ENCODE data around the gene TOR2A.

The TOR2A gene

DNA sequence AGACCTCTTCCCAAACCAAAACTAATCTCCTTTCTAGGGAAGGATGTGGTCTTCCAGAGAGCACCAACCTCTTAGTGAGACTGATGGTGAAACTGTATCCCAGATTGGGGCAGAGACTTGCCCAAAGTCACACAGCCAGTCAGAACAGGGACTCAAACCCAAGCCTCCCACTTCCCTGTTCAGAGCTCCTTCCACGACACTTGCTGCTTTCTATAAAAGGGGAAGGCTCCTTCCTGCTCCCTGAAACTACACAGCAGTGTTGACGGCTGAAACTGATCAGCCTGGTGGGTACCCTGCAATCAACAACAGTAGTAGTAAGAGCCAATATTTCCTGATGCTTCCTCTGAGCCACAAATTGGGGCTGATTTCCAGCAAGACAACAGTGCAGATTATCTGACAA lies 1.5 kb downstream of the TOR2A start:
- WGBS (ENCODE audit: extremely low coverage, insufficient coverage, low lambda C conversion rate): no CpG with 5 or more reads among the region's 2 CpGs
- no peaks in the 10 kb centered on the region for H3K79me1 ChIP-seq (ENCODE audit: low read length)
- H2BK15ac ChIP-seq (replicated peaks; ENCODE audit: low read depth): no peak overlapping the region
- no peak overlapping the region for H4K5ac ChIP-seq (ENCODE audit: low read length)
- no peaks in the 10 kb centered on the region for H3K27me3 ChIP-seq (ENCODE audit: insufficient read depth, low read length, poor library complexity)
- no peak overlapping the region for H3K56ac ChIP-seq (ENCODE audit: low read length)
- H4K8ac ChIP-seq (ENCODE audit: low read depth, low read length): no peak overlapping the region
- H3K9ac ChIP-seq (ENCODE audit: low read length): no peak overlapping the region
- DNase-seq: no peak
- H2BK5ac ChIP-seq (ENCODE audit: low read length): no peak overlapping the region
- no peak overlapping the region for H3K27ac ChIP-seq (ENCODE audit: low read depth, low read length)
- H2AK5ac ChIP-seq (ENCODE audit: low read length): no peak overlapping the region
- no peaks in the 10 kb centered on the region for H3K4me1 ChIP-seq (ENCODE audit: control insufficient read depth, low read depth, low read length)
- H3K36me3 ChIP-seq (ENCODE audit: control insufficient read depth, insufficient read depth, low read length): no peaks in the 10 kb centered on the region
- H3K4ac ChIP-seq (ENCODE audit: low read depth, low read length): no peak overlapping the region
- H3K4me2 ChIP-seq (ENCODE audit: low read length): no peak overlapping the region
- no peak overlapping the region for H2BK120ac ChIP-seq (ENCODE audit: low read depth, low read length)
- no peaks in the 10 kb centered on the region for H3K79me2 ChIP-seq (ENCODE audit: control insufficient read depth, insufficient read depth, low read length)
- no peak overlapping the region for H3K4me3 ChIP-seq (ENCODE audit: low read length)
- H3K23ac ChIP-seq (ENCODE audit: low read length): no peak overlapping the region
- no peak overlapping the region for H3K18ac ChIP-seq (ENCODE audit: low read length)

DNA sequence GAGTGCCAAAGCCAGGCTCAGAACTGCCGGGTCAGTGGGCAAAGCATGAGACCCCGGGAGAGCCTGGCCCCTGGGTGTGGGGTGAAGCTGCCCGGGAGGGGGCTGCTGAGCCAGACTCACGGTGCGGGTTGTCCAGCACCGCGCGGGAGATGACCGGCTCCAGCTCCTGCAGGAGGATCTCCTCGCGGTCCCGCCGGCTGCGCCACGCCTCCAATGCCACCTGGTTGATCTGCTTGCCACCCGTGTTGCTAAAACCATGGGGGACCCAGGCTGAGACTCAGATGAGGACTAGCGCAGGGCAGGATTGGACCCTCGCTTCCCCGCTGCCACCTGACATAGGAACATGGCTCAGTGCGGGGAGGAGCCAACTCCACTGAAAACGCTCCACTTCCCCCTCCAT lies 2.6 kb downstream of the TOR2A start:
- no peak overlapping the region for H3K4me2 ChIP-seq (ENCODE audit: low read length)
- H3K27ac ChIP-seq (ENCODE audit: low read depth, low read length): no peak overlapping the region
- no CpG with 5 or more reads among the region's 21 CpGs for WGBS (ENCODE audit: extremely low coverage, insufficient coverage, low lambda C conversion rate)
- H3K9ac ChIP-seq (ENCODE audit: low read length): no peak overlapping the region
- H2BK5ac ChIP-seq (ENCODE audit: low read length): no peak overlapping the region
- H3K4ac ChIP-seq (ENCODE audit: low read depth, low read length): no peak overlapping the region
- H2BK15ac ChIP-seq (replicated peaks; ENCODE audit: low read depth): no peak overlapping the region
- no peak overlapping the region for H3K23ac ChIP-seq (ENCODE audit: low read length)
- H3K79me2 ChIP-seq (ENCODE audit: control insufficient read depth, insufficient read depth, low read length): no peaks in the 10 kb centered on the region
- no peaks in the 10 kb centered on the region for H3K27me3 ChIP-seq (ENCODE audit: insufficient read depth, low read length, poor library complexity)
- no peak overlapping the region for H3K4me3 ChIP-seq (ENCODE audit: low read length)
- H3K18ac ChIP-seq (ENCODE audit: low read length): no peak overlapping the region
- no peak overlapping the region for H2BK120ac ChIP-seq (ENCODE audit: low read depth, low read length)
- H2AK5ac ChIP-seq (ENCODE audit: low read length): no peak overlapping the region
- H3K4me1 ChIP-seq (ENCODE audit: control insufficient read depth, low read depth, low read length): no peaks in the 10 kb centered on the region
- no peak overlapping the region for H4K8ac ChIP-seq (ENCODE audit: low read depth, low read length)
- no peaks in the 10 kb centered on the region for H3K36me3 ChIP-seq (ENCODE audit: control insufficient read depth, insufficient read depth, low read length)
- no peak for DNase-seq
- H4K5ac ChIP-seq (ENCODE audit: low read length): no peak overlapping the region
- no peaks in the 10 kb centered on the region for H3K79me1 ChIP-seq (ENCODE audit: low read length)
- H3K56ac ChIP-seq (ENCODE audit: low read length): no peak overlapping the region

DNA sequence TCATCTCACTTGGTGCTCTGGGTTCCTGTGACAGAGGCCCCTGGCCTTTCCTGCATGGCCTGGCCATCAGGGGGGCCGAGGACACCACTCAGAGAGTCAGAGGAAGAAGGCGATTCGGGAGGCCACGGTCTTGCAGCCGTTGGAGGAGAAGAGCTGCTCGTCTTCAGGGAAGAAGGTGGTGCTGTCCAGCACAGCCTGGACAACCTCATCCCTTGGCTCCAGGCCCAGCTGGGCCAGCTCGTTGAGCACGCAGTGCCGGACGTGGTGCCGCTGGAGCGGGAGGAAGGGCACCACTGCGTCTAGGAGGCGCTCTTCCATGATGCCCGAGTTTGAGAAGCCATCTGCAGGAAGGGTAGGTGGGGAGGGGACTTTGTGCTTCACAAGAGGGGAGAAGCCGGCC lies 3.2 kb downstream of the TOR2A start:
- Histone ChIP-seq H2BK120ac (ENCODE audit: low read depth, low read length) (no peak overlapping the region), H3K4ac (ENCODE audit: low read depth, low read length) (no peak overlapping the region), H3K9ac (ENCODE audit: low read length) (no peak overlapping the region), H3K23ac (ENCODE audit: low read length) (no peak overlapping the region), H4K8ac (ENCODE audit: low read depth, low read length) (no peak overlapping the region), H3K36me3 (ENCODE audit: control insufficient read depth, insufficient read depth, low read length) (no peaks in the 10 kb centered on the region), H2BK5ac (ENCODE audit: low read length) (no peak overlapping the region), H3K18ac (ENCODE audit: low read length) (no peak overlapping the region), H3K79me2 (ENCODE audit: control insufficient read depth, insufficient read depth, low read length) (no peaks in the 10 kb centered on the region), H3K27me3 (ENCODE audit: insufficient read depth, low read length, poor library complexity) (no peaks in the 10 kb centered on the region), H3K27ac (ENCODE audit: low read depth, low read length) (no peak overlapping the region), H3K4me1 (ENCODE audit: control insufficient read depth, low read depth, low read length) (no peaks in the 10 kb centered on the region), H3K4me2 (ENCODE audit: low read length) (no peak overlapping the region), H4K5ac (ENCODE audit: low read length) (no peak overlapping the region), H2AK5ac (ENCODE audit: low read length) (no peak overlapping the region), H3K56ac (ENCODE audit: low read length) (no peak overlapping the region), H3K79me1 (ENCODE audit: low read length) (no peaks in the 10 kb centered on the region), H2BK15ac (replicated peaks; ENCODE audit: low read depth) (no peak overlapping the region), H3K4me3 (ENCODE audit: low read length) (no peak overlapping the region)
- no CpG with 5 or more reads among the region's 16 CpGs for WGBS (ENCODE audit: extremely low coverage, insufficient coverage, low lambda C conversion rate)
- DNase-seq: no peak

DNA sequence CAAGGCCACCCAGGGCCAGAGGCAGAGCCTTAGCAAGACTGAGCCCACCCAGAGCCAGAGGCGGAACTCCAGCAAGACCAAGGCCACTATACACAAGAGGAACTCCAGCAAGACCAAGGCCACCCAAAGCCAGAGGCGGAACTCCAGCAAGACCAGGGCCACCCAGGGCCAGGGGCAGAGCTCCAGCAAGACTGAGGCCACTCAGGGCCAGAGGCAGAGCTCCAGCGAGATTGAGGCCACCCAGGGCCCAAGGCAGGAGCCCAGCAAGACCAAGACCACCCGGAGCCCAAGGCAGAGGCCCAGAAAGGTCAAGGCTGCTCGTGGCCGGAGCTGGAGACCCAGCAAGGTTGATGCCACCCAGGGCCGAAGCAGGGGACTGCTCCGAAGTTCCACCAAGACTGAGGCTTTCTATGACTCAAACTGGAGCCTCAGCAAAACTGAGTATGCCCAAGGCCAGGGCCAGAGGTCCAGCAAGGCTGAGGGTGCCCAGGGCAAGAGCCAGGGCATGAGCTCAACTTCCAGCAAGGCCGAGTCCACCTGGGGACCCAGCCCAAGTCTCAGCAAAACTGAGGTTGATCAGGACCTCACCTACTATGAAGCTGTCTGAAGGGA lies 4.2 kb downstream of the TOR2A start:
- Histone ChIP-seq H3K9ac (ENCODE audit: low read length) (no peak overlapping the region), H4K8ac (ENCODE audit: low read depth, low read length) (no peak overlapping the region), H3K27ac (ENCODE audit: low read depth, low read length) (no peak overlapping the region), H3K4me3 (ENCODE audit: low read length) (no peak overlapping the region), H4K5ac (ENCODE audit: low read length) (no peak overlapping the region), H2BK15ac (replicated peaks; ENCODE audit: low read depth) (no peak overlapping the region), H3K4ac (ENCODE audit: low read depth, low read length) (no peak overlapping the region), H3K18ac (ENCODE audit: low read length) (no peak overlapping the region), H2BK120ac (ENCODE audit: low read depth, low read length) (no peak overlapping the region), H3K36me3 (ENCODE audit: control insufficient read depth, insufficient read depth, low read length) (no peaks in the 10 kb centered on the region), H3K79me2 (ENCODE audit: control insufficient read depth, insufficient read depth, low read length) (no peaks in the 10 kb centered on the region), H3K23ac (ENCODE audit: low read length) (no peak overlapping the region), H2AK5ac (ENCODE audit: low read length) (no peak overlapping the region), H2BK5ac (ENCODE audit: low read length) (no peak overlapping the region), H3K27me3 (ENCODE audit: insufficient read depth, low read length, poor library complexity) (no peaks in the 10 kb centered on the region), H3K56ac (ENCODE audit: low read length) (no peak overlapping the region), H3K4me2 (ENCODE audit: low read length) (no peak overlapping the region), H3K79me1 (ENCODE audit: low read length) (no peaks in the 10 kb centered on the region), H3K4me1 (ENCODE audit: control insufficient read depth, low read depth, low read length) (no peaks in the 10 kb centered on the region)
- DNase-seq: no peak
- WGBS (ENCODE audit: extremely low coverage, insufficient coverage, low lambda C conversion rate): no CpG with 5 or more reads among the region's 9 CpGs

DNA sequence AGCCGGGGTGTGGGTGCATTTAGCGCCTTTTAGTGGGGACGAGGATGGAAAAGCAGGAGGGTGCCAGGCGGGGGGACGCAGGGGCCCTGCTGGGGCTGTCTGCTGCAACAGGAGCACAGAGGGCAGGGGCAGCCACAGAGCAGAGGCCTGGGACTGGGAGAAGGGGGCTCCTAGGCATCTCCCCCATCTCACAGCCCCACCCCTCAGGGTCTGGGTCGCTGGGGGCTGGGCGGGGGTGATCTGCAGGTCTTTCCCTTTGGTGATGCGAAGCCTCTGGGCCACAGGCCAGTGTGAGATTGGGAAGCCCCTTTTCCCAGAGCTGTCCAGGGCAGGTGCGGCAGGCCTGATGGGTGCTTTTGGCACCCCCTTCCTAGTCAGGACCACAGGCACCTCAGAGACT lies 4.8 kb downstream of the TOR2A start:
- H2AK5ac ChIP-seq (ENCODE audit: low read length): no peak overlapping the region
- H3K4me1 ChIP-seq (ENCODE audit: control insufficient read depth, low read depth, low read length): no peaks in the 10 kb centered on the region
- no peak overlapping the region for H3K18ac ChIP-seq (ENCODE audit: low read length)
- no peak overlapping the region for H3K23ac ChIP-seq (ENCODE audit: low read length)
- no peaks in the 10 kb centered on the region for H3K79me2 ChIP-seq (ENCODE audit: control insufficient read depth, insufficient read depth, low read length)
- H3K56ac ChIP-seq (ENCODE audit: low read length): no peak overlapping the region
- H3K4me3 ChIP-seq (ENCODE audit: low read length): no peak overlapping the region
- WGBS (ENCODE audit: extremely low coverage, insufficient coverage, low lambda C conversion rate): no CpG with 5 or more reads among the region's 9 CpGs
- H4K5ac ChIP-seq (ENCODE audit: low read length): no peak overlapping the region
- no peaks in the 10 kb centered on the region for H3K36me3 ChIP-seq (ENCODE audit: control insufficient read depth, insufficient read depth, low read length)
- no peak overlapping the region for H3K27ac ChIP-seq (ENCODE audit: low read depth, low read length)
- no peak overlapping the region for H2BK5ac ChIP-seq (ENCODE audit: low read length)
- DNase-seq: no peak
- no peaks in the 10 kb centered on the region for H3K79me1 ChIP-seq (ENCODE audit: low read length)
- H2BK120ac ChIP-seq (ENCODE audit: low read depth, low read length): no peak overlapping the region
- no peak overlapping the region for H3K9ac ChIP-seq (ENCODE audit: low read length)
- no peak overlapping the region for H2BK15ac ChIP-seq (replicated peaks; ENCODE audit: low read depth)
- no peaks in the 10 kb centered on the region for H3K27me3 ChIP-seq (ENCODE audit: insufficient read depth, low read length, poor library complexity)
- no peak overlapping the region for H3K4ac ChIP-seq (ENCODE audit: low read depth, low read length)
- H4K8ac ChIP-seq (ENCODE audit: low read depth, low read length): no peak overlapping the region
- H3K4me2 ChIP-seq (ENCODE audit: low read length): no peak overlapping the region

DNA sequence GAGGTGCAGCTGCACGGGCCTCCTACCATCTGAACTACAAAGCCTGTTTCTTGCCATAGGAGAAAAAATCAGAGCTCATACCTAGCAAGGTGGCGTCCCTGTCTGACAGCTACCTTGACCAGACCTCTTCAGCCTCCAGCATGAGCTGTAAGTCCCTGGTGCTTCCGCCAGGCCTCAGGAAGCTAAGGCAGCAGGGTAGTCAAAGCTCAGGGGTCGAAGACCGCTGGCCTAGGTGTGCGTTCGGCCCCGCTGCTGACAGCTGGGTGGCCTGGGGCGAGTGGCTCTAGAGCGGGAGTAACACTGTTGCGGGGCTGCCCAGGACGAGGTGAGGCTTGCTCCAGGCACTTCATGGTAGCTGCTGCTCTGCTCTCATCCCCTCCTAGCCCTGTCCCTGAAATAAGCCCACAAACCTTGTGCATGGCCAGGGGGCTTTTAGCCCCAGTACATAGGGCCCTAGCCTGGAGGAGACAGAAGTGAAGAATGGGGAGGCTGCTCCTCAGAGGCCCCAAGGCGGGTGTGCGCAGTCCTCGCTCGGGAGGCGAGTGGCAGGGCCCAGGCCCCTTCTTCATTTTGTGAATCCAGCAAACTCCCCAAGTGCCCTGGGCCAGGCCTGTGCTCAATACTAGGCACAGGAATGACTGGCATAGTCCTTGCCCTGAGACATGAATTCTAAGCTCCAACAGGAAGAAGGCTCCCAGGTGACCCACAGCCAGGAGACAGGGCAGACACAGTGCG lies 5.4 kb downstream of the TOR2A start:
- no peak for DNase-seq
- H2BK5ac ChIP-seq (ENCODE audit: low read length): no peak overlapping the region
- H3K27me3 ChIP-seq (ENCODE audit: insufficient read depth, low read length, poor library complexity): no peaks in the 10 kb centered on the region
- H3K18ac ChIP-seq (ENCODE audit: low read length): no peak overlapping the region
- no CpG with 5 or more reads among the region's 18 CpGs for WGBS (ENCODE audit: extremely low coverage, insufficient coverage, low lambda C conversion rate)
- H2BK15ac ChIP-seq (replicated peaks; ENCODE audit: low read depth): no peak overlapping the region
- H3K4me2 ChIP-seq (ENCODE audit: low read length): no peak overlapping the region
- no peaks in the 10 kb centered on the region for H3K79me1 ChIP-seq (ENCODE audit: low read length)
- H3K4ac ChIP-seq (ENCODE audit: low read depth, low read length): no peak overlapping the region
- no peak overlapping the region for H3K9ac ChIP-seq (ENCODE audit: low read length)
- no peaks in the 10 kb centered on the region for H3K79me2 ChIP-seq (ENCODE audit: control insufficient read depth, insufficient read depth, low read length)
- H3K27ac ChIP-seq (ENCODE audit: low read depth, low read length): no peak overlapping the region
- H4K8ac ChIP-seq (ENCODE audit: low read depth, low read length): no peak overlapping the region
- H2BK120ac ChIP-seq (ENCODE audit: low read depth, low read length): no peak overlapping the region
- no peaks in the 10 kb centered on the region for H3K4me1 ChIP-seq (ENCODE audit: control insufficient read depth, low read depth, low read length)
- no peak overlapping the region for H4K5ac ChIP-seq (ENCODE audit: low read length)
- no peak overlapping the region for H2AK5ac ChIP-seq (ENCODE audit: low read length)
- no peaks in the 10 kb centered on the region for H3K36me3 ChIP-seq (ENCODE audit: control insufficient read depth, insufficient read depth, low read length)
- no peak overlapping the region for H3K4me3 ChIP-seq (ENCODE audit: low read length)
- no peak overlapping the region for H3K56ac ChIP-seq (ENCODE audit: low read length)
- H3K23ac ChIP-seq (ENCODE audit: low read length): no peak overlapping the region
